ENCODE measurements around the gene PRKCB.

- TF ChIP-seq CTCF (IDR thresholded peaks at IDR 0.05; ENCODE audit: insufficient read depth, low read length) = no peak
- no peak for TF ChIP-seq POLR2AphosphoS5 (IDR thresholded peaks at IDR 0.05; ENCODE audit: low read depth)
- no peak for TF ChIP-seq GABPA (IDR thresholded peaks at IDR 0.05; ENCODE audit: low read depth)
These were observed 107.8 kb downstream of the PRKCB start for GRCh38 chr16:23943604-23944003.

Measured in HL-60 (cell line).